ENCODE results near the gene FOXP1.

The FOXP1 gene

DNA sequence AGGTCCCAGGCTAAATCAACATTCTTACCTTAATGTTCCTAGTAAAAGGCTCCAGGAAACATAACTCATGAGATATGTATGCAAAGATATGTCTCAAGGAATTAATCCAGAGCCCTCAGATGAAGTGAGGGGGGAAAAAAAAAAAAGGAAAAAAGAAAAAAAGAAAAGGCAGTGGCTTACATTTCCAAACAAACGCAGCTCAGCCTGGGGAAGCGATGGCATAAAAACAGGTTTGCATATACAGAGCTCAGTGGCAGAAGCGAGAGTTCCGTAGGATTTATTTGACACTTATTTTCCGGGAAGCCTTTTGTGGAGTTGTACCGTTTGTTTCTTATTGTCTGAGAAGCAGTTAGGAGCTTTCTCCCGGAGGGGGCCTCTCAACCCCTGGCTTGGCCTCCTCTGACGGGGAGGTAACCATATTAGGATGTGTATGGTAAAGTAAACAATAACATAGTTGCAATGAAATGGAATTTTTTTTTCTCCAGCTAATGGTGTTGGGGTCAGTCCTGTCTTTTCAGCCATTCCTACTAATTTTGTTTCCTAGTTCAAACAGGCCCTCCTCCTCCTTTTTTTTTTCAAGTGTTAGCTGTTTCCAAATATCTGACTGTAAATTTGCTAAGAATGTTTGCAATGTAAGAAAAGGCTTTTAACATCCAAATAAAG is 338.6 kb downstream of the FOXP1 start:
- H3K27me3 Mint-ChIP-seq (ENCODE audit: low read depth) = peaks cover 12% of the 10 kb centered on the region
- no peaks in the 10 kb centered on the region for H3K36me3 Mint-ChIP-seq (ENCODE audit: low read depth)
- H3K4me3 Mint-ChIP-seq = no peak overlapping the region
- no peaks in the 10 kb centered on the region for H3K4me1 Mint-ChIP-seq (ENCODE audit: low read depth)
- no peaks in the 10 kb centered on the region for H3K9me3 Mint-ChIP-seq
- H3K27ac Mint-ChIP-seq = no peak overlapping the region

DNA sequence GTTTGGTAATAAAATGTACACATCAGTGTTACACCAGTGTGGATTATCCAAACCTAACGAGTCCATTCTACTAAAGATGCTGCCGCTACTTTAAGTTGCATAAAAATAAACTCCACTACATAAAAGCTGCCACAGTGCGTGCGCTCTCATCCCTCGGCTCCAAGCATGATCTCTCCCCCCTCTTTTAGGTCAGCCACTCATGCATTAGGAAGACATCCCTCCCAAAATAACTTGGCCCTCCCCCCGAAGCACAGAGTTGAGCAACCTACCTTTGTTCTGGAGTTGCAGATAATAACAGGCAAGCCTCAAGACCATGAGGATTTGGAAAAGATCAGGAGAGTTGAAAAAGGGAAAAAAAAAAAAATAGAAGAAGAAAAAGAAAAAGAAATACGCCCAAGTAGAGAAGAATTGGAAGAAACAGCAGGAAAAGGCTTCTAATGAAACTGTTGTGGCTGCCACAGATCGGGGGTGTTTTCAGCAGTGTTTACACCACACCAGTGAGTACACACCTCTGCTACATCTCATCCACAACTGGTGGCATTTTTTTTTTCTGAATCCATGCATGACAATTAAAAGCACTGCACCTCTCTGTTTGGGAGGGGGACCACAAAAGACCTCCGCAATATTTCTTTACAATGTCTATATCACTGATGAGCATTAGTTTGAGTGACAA is 339.2 kb downstream of the FOXP1 start:
- Mint-ChIP-seq H3K9me3 (no peaks in the 10 kb centered on the region), H3K4me1 (ENCODE audit: low read depth) (no peaks in the 10 kb centered on the region), H3K27ac (no peak overlapping the region), H3K4me3 (no peak overlapping the region), H3K36me3 (ENCODE audit: low read depth) (no peaks in the 10 kb centered on the region), H3K27me3 (ENCODE audit: low read depth) (peaks cover 12% of the 10 kb centered on the region)

DNA sequence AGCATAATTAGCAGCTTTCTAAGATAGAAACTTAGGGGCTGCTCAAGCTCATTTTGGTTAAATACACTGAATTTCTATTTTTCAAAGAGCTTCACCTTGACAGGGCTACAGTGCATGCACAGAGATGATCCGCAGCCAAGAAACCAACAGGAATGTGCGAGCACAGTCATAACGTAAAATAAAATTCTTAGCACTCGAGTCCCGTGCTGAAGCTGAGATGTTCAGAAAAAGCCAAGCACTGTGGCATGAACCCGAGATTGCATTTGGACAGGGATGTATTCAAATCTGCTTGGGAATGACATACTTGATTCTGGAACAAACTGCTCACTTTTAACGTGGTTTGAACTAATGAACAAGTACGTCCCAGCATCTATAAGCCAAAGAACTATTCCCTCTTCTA is 340.3 kb downstream of the FOXP1 start:
- no peak overlapping the region for H3K4me3 Mint-ChIP-seq
- H3K9me3 Mint-ChIP-seq = no peaks in the 10 kb centered on the region
- H3K4me1 Mint-ChIP-seq (ENCODE audit: low read depth) = no peaks in the 10 kb centered on the region
- no peaks in the 10 kb centered on the region for H3K36me3 Mint-ChIP-seq (ENCODE audit: low read depth)
- H3K27ac Mint-ChIP-seq = no peak overlapping the region
- H3K27me3 Mint-ChIP-seq (ENCODE audit: low read depth) = peaks cover 17% of the 10 kb centered on the region

- peaks cover 19% of the 10 kb centered on the region for H3K27me3 Mint-ChIP-seq (ENCODE audit: low read depth)
- H3K27ac Mint-ChIP-seq = no peak overlapping the region
- H3K4me1 Mint-ChIP-seq (ENCODE audit: low read depth) = no peaks in the 10 kb centered on the region
- H3K4me3 Mint-ChIP-seq = no peak overlapping the region
- no peaks in the 10 kb centered on the region for H3K36me3 Mint-ChIP-seq (ENCODE audit: low read depth)
- no peaks in the 10 kb centered on the region for H3K9me3 Mint-ChIP-seq
Measured at GRCh38 chr3:71241981-71242560, 341.5 kb downstream of the FOXP1 start.

- Mint-ChIP-seq H3K9me3 (no peaks in the 10 kb centered on the region), H3K27me3 (ENCODE audit: low read depth) (peaks cover 20% of the 10 kb centered on the region), H3K36me3 (ENCODE audit: low read depth) (no peaks in the 10 kb centered on the region), H3K4me3 (no peak overlapping the region), H3K27ac (no peak overlapping the region), H3K4me1 (ENCODE audit: low read depth) (no peaks in the 10 kb centered on the region)
Measured at GRCh38 chr3:71241246-71241901, 342.2 kb downstream of the FOXP1 start.

- H3K36me3 Mint-ChIP-seq (ENCODE audit: low read depth) = no peaks in the 10 kb centered on the region
- peaks cover 29% of the 10 kb centered on the region for H3K27me3 Mint-ChIP-seq (ENCODE audit: low read depth)
- H3K4me3 Mint-ChIP-seq = no peak overlapping the region
- H3K9me3 Mint-ChIP-seq = no peaks in the 10 kb centered on the region
- H3K27ac Mint-ChIP-seq = no peak overlapping the region
- H3K4me1 Mint-ChIP-seq (ENCODE audit: low read depth) = no peaks in the 10 kb centered on the region
Measured at GRCh38 chr3:71240034-71240433, 343.5 kb downstream of the FOXP1 start.

GRCh38 chr3:71238355-71238757 is 345.2 kb downstream of the FOXP1 start:
- no peak overlapping the region for H3K4me3 Mint-ChIP-seq
- H3K27ac Mint-ChIP-seq = no peak overlapping the region
- peaks cover 31% of the 10 kb centered on the region for H3K27me3 Mint-ChIP-seq (ENCODE audit: low read depth)
- H3K36me3 Mint-ChIP-seq (ENCODE audit: low read depth) = no peaks in the 10 kb centered on the region
- H3K9me3 Mint-ChIP-seq = no peaks in the 10 kb centered on the region
- no peaks in the 10 kb centered on the region for H3K4me1 Mint-ChIP-seq (ENCODE audit: low read depth)

- no peaks in the 10 kb centered on the region for H3K36me3 Mint-ChIP-seq (ENCODE audit: low read depth)
- peaks cover 35% of the 10 kb centered on the region for H3K27me3 Mint-ChIP-seq (ENCODE audit: low read depth)
- no peaks in the 10 kb centered on the region for H3K4me1 Mint-ChIP-seq (ENCODE audit: low read depth)
- no peaks in the 10 kb centered on the region for H3K9me3 Mint-ChIP-seq
- H3K4me3 Mint-ChIP-seq = no peak overlapping the region
- no peak overlapping the region for H3K27ac Mint-ChIP-seq
Measured at GRCh38 chr3:71237672-71238071, 345.9 kb downstream of the FOXP1 start.

DNA sequence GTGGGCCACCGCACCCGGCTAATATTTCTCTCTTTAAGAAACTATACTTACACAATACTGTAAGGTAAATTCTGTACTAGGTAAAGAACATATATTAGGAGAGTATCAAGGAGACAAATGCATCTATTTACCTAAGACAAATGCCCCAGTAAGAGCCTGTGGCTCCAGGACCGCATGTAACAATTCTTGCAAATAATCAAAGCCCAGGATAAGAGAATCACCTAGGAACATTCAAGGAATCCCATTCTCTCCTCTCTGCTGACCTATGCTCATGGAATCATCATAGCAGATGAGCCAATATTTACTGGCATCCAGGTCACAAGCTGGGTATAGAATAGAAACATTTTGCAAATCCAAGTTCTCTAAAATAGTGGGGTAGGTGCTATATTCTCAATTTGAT is 347.7 kb downstream of the FOXP1 start:
- no peaks in the 10 kb centered on the region for H3K9me3 Mint-ChIP-seq
- H3K4me3 Mint-ChIP-seq = no peak overlapping the region
- H3K36me3 Mint-ChIP-seq (ENCODE audit: low read depth) = no peaks in the 10 kb centered on the region
- no peaks in the 10 kb centered on the region for H3K4me1 Mint-ChIP-seq (ENCODE audit: low read depth)
- peaks cover 47% of the 10 kb centered on the region for H3K27me3 Mint-ChIP-seq (ENCODE audit: low read depth)
- no peak overlapping the region for H3K27ac Mint-ChIP-seq

- Mint-ChIP-seq H3K27ac (no peak overlapping the region), H3K4me3 (no peak overlapping the region), H3K27me3 (ENCODE audit: low read depth) (peaks cover 64% of the 10 kb centered on the region), H3K4me1 (ENCODE audit: low read depth) (peaks cover 1% of the 10 kb centered on the region), H3K9me3 (no peaks in the 10 kb centered on the region), H3K36me3 (ENCODE audit: low read depth) (no peaks in the 10 kb centered on the region)
Measured at GRCh38 chr3:71232895-71233294, 350.6 kb downstream of the FOXP1 start.

- Mint-ChIP-seq H3K27ac (no peak overlapping the region), H3K36me3 (ENCODE audit: low read depth) (no peaks in the 10 kb centered on the region), H3K27me3 (ENCODE audit: low read depth) (peaks cover 71% of the 10 kb centered on the region), H3K4me1 (ENCODE audit: low read depth) (peaks cover 6% of the 10 kb centered on the region), H3K9me3 (no peaks in the 10 kb centered on the region), H3K4me3 (no peak overlapping the region)
Measured at GRCh38 chr3:71232175-71232679, 351.3 kb downstream of the FOXP1 start.

- Mint-ChIP-seq H3K9me3 (no peaks in the 10 kb centered on the region), H3K27ac (no peak overlapping the region), H3K36me3 (ENCODE audit: low read depth) (no peaks in the 10 kb centered on the region), H3K27me3 (ENCODE audit: low read depth) (peaks cover 75% of the 10 kb centered on the region), H3K4me3 (no peak overlapping the region), H3K4me1 (ENCODE audit: low read depth) (peaks cover 12% of the 10 kb centered on the region)
Measured at GRCh38 chr3:71231680-71232079, 351.8 kb downstream of the FOXP1 start.

- H3K27me3 Mint-ChIP-seq (ENCODE audit: low read depth) = peaks cover 78% of the 10 kb centered on the region
- peaks cover 22% of the 10 kb centered on the region for H3K4me1 Mint-ChIP-seq (ENCODE audit: low read depth)
- no peaks in the 10 kb centered on the region for H3K36me3 Mint-ChIP-seq (ENCODE audit: low read depth)
- no peaks in the 10 kb centered on the region for H3K9me3 Mint-ChIP-seq
- H3K27ac Mint-ChIP-seq = no peak overlapping the region
- no peak overlapping the region for H3K4me3 Mint-ChIP-seq
Measured at GRCh38 chr3:71229905-71230657, 353.4 kb downstream of the FOXP1 start.

GRCh38 chr3:71228156-71228866 is 355.2 kb downstream of the FOXP1 start:
- Mint-ChIP-seq H3K27me3 (ENCODE audit: low read depth) (peaks cover 87% of the 10 kb centered on the region), H3K4me3 (no peak overlapping the region), H3K9me3 (no peaks in the 10 kb centered on the region), H3K27ac (no peak overlapping the region), H3K4me1 (ENCODE audit: low read depth) (peaks cover 22% of the 10 kb centered on the region), H3K36me3 (ENCODE audit: low read depth) (no peaks in the 10 kb centered on the region)
